PC-3 (cell line): Measurements from ENCODE around the gene PTPRR. TPM values are rescaled to one million over a fixed set of nuclear protein-coding genes. Genes with fewer than 3 reads are reported as not detected.

Source experiments
- ATAC-seq: fragments of 200-7000 bp; cut with Tn5 transposase; 2 replicates; pipeline ENCODE4 v1.9.1; 2020; ENCODE audit warnings: mild to moderate bottlenecking, moderate library complexity
- BruUV-seq: library from RNA; stranded (reverse); fragments of 400-500 nt; replicated peaks from 2 replicates; lab custom pipeline; 2021; lab: Mats Ljungman, UMichigan
- CTCF ChIA-PET: fragments of 300-600 bp; sonication (Branson Sonifier 250); formaldehyde crosslinking; loops from one replicate; lab custom pipeline; 2022; ENCODE audit warnings: antibody characterized with exemption; lab: Charles Lee
- POLR2A ChIA-PET: fragments of 300-600 bp; sonication (Branson Sonifier 250); formaldehyde crosslinking; loops from one replicate; lab custom pipeline; 2022; ENCODE audit warnings: antibody characterized with exemption; ENCODE audit not compliant: unreplicated experiment; lab: Charles Lee
- DNase-seq: peaks from one replicate; pipeline ENCODE4 v3.0.0-alpha.2; 2015
- H2AFZ ChIP-seq: fragments of 300-600 bp; sonication (generic); 2 replicates; pipeline ENCODE4 v1.6.0; 2016; ENCODE audit warnings: antibody characterized with exemption, low read length
- H3F3A ChIP-seq: fragments of 300-600 bp; sonication (generic); one replicate; pipeline ENCODE4 v1.6.0; 2017; ENCODE audit warnings: antibody characterized with exemption, low read length, control low read depth, mild to moderate bottlenecking; ENCODE audit not compliant: unreplicated experiment
- H3K27ac ChIP-seq: fragments of 300-600 bp; sonication (generic); 2 replicates; pipeline ENCODE4 v1.5.1; 2016; ENCODE audit warnings: mild to moderate bottlenecking, low read length
- H3K27me3 ChIP-seq: fragments of 300-600 bp; sonication (generic); 2 replicates; pipeline ENCODE4 v1.6.1; 2016; ENCODE audit warnings: low read length, mixed read lengths
- H3K36me3 ChIP-seq: fragments of 300-600 bp; sonication (generic); 2 replicates; pipeline ENCODE4 v1.6.1; 2016; ENCODE audit warnings: low read depth, mixed run types, low read length, mixed read lengths
- H3K4me1 ChIP-seq: fragments of 300-600 bp; sonication (generic); 2 replicates; pipeline ENCODE4 v1.5.1; 2016; ENCODE audit warnings: low read length; ENCODE audit not compliant: insufficient read depth
- H3K4me2 ChIP-seq: fragments of 300-600 bp; sonication (generic); 2 replicates; pipeline ENCODE4 v1.6.0; 2016; ENCODE audit warnings: low read length
- H3K4me3 ChIP-seq: fragments of 300-600 bp; sonication (generic); 2 replicates; pipeline ENCODE4 v1.5.1; 2016; ENCODE audit warnings: mild to moderate bottlenecking, low read length, mixed read lengths
- H3K79me2 ChIP-seq: fragments of 300-600 bp; sonication (generic); 2 replicates; pipeline ENCODE4 v1.6.1; 2017; ENCODE audit warnings: low read length, mixed read lengths
- H3K9ac ChIP-seq: fragments of 300-600 bp; sonication (generic); 2 replicates; pipeline ENCODE4 v1.6.0; 2016; ENCODE audit warnings: mild to moderate bottlenecking, low read length
- H3K9me2 ChIP-seq: fragments of 300-600 bp; sonication (generic); replicated peaks from 2 replicates; pipeline ENCODE4 v1.6.1; 2016; ENCODE audit warnings: mixed run types, low read length, mixed read lengths
- H3K9me3 ChIP-seq: fragments of 300-600 bp; sonication (generic); 2 replicates; pipeline ENCODE4 v1.6.1; 2016; ENCODE audit warnings: low read length, mixed read lengths
- H4K20me1 ChIP-seq: fragments of 300-600 bp; sonication (generic); 2 replicates; pipeline ENCODE4 v1.6.1; 2016; ENCODE audit warnings: low read length, mixed read lengths
- CTCF ChIP-seq: fragments of 300-600 bp; sonication (generic); conservative IDR thresholded peaks from 2 replicates; pipeline ENCODE4 v1.5.1; 2017; ENCODE audit warnings: antibody characterized with exemption, low read depth, mild to moderate bottlenecking, low read length
- EZH2 ChIP-seq: fragments of 300-600 bp; sonication (generic); IDR thresholded peaks from one replicate; pipeline ENCODE4 v1.6.1; 2017; ENCODE audit warnings: antibody characterized with exemption, mild to moderate bottlenecking, low read length; ENCODE audit not compliant: unreplicated experiment
- EZH2phosphoT487 ChIP-seq: fragments of 300-600 bp; sonication (generic); IDR thresholded peaks from 2 replicates; pipeline ENCODE4 v1.6.1; 2018; ENCODE audit warnings: mild to moderate bottlenecking, antibody characterized with exemption, low read length, borderline replicate concordance
- intact Hi-C: fragments of 100-400 bp; cut with micrococcal nuclease; formaldehyde crosslinking; loops from 2 replicates; pipeline ENCODE4 v1.9.0; 2023
- total RNA-seq: library from RNA; depleted of rRNA; stranded (reverse); fragments of >200 nt; gene quantifications from 2 replicates; pipeline ENCODE4 v1.2.3, GENCODE V29; 2014

The PTPRR gene
- total RNA-seq, 1 experiment from 2014 or later: 3.1 TPM

DNA sequence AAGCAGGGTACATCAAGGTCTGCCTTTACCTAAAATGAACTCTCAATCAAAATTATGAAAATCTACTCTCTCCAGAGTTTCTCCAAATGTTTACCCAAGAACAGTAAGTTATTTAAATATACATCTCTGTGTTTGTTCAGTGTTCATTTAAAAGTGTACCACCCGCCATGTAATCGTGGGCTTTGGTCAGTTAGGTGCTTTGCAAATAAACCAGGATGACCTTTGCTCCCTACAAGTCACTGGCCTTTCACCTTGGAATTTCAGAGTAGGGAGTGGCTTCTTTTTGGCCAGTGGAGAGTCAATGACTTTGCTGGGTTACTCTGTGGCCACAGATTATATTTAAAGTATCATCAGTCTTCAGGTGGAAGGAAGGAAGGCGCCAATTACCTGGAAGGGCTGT, 208.7 kb downstream of the PTPRR start:
- Histone ChIP-seq H3K27ac (no peak overlapping the region), H3K4me2 (no peak overlapping the region), H3K36me3 (no peaks in the 10 kb centered on the region), H3K79me2 (no peaks in the 10 kb centered on the region), H3K4me1 (no peaks in the 10 kb centered on the region), H4K20me1 (no peaks in the 10 kb centered on the region), H3K9me3 (no peaks in the 10 kb centered on the region), H3K9ac (no peak overlapping the region), H3K4me3 (no peak overlapping the region), H3K27me3 (no peaks in the 10 kb centered on the region), H2AFZ (no peak overlapping the region), H3F3A (no peaks in the 10 kb centered on the region), H3K9me2 (no peaks in the 10 kb centered on the region)
- no TSS peak for BruUV-seq
- POLR2A ChIA-PET: no interaction called here
- CTCF ChIA-PET: no interaction called here
- TF ChIP-seq EZH2phosphoT487 (no peak), EZH2 (no peak), CTCF (no peak)
- ATAC-seq (no peak), DNase-seq (no peak)
- intact Hi-C loops: no loop called here

DNA sequence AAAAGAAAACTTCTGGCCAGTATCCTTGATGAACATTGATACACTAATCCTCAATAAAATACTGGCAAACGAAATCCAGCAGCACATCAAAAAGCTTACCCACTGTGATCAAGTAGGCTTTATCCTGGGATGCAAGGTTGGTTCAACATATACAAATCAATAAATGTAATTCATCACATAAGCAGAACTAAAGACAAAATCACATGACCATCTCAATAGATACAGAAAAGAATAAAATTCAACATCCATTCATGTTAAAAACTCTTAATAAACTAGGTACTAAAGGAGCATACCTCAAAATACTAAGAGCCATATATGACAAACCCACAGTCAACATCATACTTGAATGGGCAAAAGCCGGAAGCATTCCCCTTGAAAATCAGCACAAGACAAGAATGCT, 211.5 kb downstream of the PTPRR start:
- ChIA-PET POLR2A (no interaction called here), CTCF (no interaction called here)
- TF ChIP-seq EZH2: no peak
- TF ChIP-seq EZH2phosphoT487: no peak
- no peak for TF ChIP-seq CTCF
- no peaks in the 10 kb centered on the region for H3F3A ChIP-seq
- ATAC-seq (no peak), DNase-seq (no peak)
- no peak overlapping the region for H2AFZ ChIP-seq
- no peaks in the 10 kb centered on the region for H3K9me3 ChIP-seq
- no peaks in the 10 kb centered on the region for H4K20me1 ChIP-seq
- no peak overlapping the region for H3K27ac ChIP-seq
- H3K36me3 ChIP-seq: no peaks in the 10 kb centered on the region
- intact Hi-C loops: no loop called here
- no peak overlapping the region for H3K4me2 ChIP-seq
- H3K4me1 ChIP-seq: no peaks in the 10 kb centered on the region
- no peaks in the 10 kb centered on the region for H3K27me3 ChIP-seq
- no peaks in the 10 kb centered on the region for H3K9me2 ChIP-seq
- no peaks in the 10 kb centered on the region for H3K79me2 ChIP-seq
- H3K4me3 ChIP-seq: no peak overlapping the region
- BruUV-seq: no TSS peak
- H3K9ac ChIP-seq: no peak overlapping the region

DNA sequence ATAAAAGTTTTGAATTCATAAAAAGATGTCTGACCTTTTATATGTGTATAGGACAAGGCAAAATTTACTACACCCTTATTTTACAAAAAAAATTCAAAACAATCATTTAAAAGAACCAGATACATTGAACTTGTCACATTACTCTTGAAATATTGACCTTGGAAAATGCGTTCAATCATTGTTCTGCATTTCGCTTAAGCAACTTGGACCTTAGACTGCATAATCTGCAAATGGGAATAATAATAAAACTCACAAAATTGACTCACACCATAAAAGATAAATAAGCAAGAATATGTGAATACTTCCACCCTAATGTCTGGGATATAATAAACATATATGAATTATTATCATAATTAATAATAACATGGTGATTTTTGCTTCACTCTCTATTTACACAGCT, 213.9 kb downstream of the PTPRR start:
- DNase-seq (no peak), ATAC-seq (no peak)
- Histone ChIP-seq H3K79me2 (no peaks in the 10 kb centered on the region), H3K9ac (no peak overlapping the region), H3K4me2 (no peak overlapping the region), H3K27me3 (no peaks in the 10 kb centered on the region), H3K27ac (no peak overlapping the region), H3F3A (no peaks in the 10 kb centered on the region), H3K9me3 (no peaks in the 10 kb centered on the region), H3K36me3 (no peaks in the 10 kb centered on the region), H3K9me2 (no peaks in the 10 kb centered on the region), H2AFZ (no peak overlapping the region), H4K20me1 (no peaks in the 10 kb centered on the region), H3K4me3 (no peak overlapping the region), H3K4me1 (no peaks in the 10 kb centered on the region)
- POLR2A ChIA-PET: no interaction called here
- no TSS peak for BruUV-seq
- TF ChIP-seq EZH2phosphoT487: no peak
- TF ChIP-seq EZH2: no peak
- no peak for TF ChIP-seq CTCF
- CTCF ChIA-PET: no interaction called here
- intact Hi-C loops: no loop called here
